ENCODE results near the gene INSIG1. TPM values are rescaled to one million over a fixed set of nuclear protein-coding genes. Genes with fewer than 3 reads are reported as not detected.

INSIG1 gene
- total RNA-seq, 1 donor from 2014 or later: 21.8 TPM

DNA sequence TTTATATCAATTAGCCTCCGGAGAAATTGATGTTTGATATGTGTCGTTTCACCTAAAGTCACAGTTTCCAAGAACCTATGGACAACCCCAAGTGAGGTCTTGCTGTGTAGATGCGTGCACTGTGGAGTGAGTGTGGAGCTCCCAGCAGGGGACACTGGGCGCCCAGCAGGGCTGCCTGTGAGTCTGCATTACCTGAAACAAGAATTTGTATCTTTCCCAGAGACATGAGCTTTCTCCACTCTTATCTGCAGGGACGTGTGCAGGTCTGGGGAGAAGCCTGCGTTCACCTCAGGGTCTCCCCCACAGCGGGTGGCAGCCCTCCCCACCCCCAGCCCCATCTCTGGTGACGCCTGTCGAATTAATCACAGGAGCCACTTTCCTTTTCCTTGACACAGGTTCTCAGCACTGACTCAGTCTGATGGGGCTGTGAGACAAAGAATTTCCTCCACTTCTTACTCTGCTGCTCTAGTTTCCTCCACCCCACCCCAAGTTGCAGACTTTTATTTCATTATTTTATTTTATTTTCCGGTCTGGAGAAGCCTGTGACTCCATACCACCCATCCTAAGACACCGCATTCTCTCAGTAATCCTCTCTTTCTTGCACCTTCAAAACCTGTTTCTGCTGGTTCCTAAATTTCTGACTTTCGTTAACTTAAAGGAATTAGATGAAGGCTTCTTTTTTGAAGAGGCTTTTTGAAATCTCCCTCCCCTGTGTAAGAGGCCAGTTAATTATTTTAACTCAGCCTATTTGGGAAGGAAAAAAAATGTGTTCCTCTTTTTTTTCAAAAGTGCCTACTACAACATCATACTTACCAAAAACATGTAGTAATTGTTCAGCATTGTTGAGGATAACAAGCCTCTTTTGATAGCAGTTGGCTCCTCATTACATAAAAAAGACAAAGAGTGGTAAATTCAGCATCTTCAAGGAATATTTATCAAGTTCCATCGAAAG lies 17.0 kb upstream of the INSIG1 start:
- no peaks in the 10 kb centered on the region for H3K9me3 Mint-ChIP-seq (ENCODE audit: unreplicated experiment)
- no peak for DNase-seq (ENCODE audit: extremely low spot score, unreplicated experiment)

GRCh38 chr7:155281398-155281969 lies 16.2 kb upstream of the INSIG1 start:
- peaks cover 2% of the 10 kb centered on the region for H3K36me3 Mint-ChIP-seq (ENCODE audit: unreplicated experiment)

More for the DNA sequence above, 17.0 kb upstream of the INSIG1 start:
- H3K27me3 Mint-ChIP-seq (ENCODE audit: unreplicated experiment): peaks cover 66% of the 10 kb centered on the region
- no peak overlapping the region for H3K27ac Mint-ChIP-seq (ENCODE audit: unreplicated experiment)
- H3K4me1 Mint-ChIP-seq (ENCODE audit: unreplicated experiment): no peaks in the 10 kb centered on the region
- H3K4me3 Mint-ChIP-seq (ENCODE audit: unreplicated experiment): no peak overlapping the region
- no peak for TF ChIP-seq CTCF (IDR thresholded peaks at IDR 0.05)
- H3K36me3 Mint-ChIP-seq (ENCODE audit: unreplicated experiment): peaks cover 2% of the 10 kb centered on the region

DNA sequence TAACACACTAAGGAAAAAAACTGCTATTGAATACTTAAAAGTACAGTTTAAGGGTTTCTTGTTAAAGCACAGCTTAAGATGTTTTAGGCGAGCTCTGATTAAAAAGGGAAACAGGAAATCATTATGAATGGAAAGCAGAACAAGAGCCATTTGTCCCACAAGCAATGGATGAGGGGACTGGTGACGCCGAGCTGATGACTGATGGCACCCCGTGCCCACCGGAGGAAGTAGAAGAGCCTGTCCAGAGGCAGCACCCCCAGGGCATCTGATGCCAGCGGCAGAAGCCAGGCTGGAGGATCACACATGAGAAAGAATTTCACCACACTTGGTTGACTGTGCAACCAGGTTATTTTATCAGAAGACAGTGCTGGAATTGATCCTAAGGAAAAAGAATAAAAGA lies 15.0 kb upstream of the INSIG1 start:
- Mint-ChIP-seq H3K4me3 (ENCODE audit: unreplicated experiment) (no peak overlapping the region), H3K9me3 (ENCODE audit: unreplicated experiment) (no peaks in the 10 kb centered on the region), H3K4me1 (ENCODE audit: unreplicated experiment) (no peaks in the 10 kb centered on the region), H3K27me3 (ENCODE audit: unreplicated experiment) (peaks cover 65% of the 10 kb centered on the region), H3K27ac (ENCODE audit: unreplicated experiment) (no peak overlapping the region), H3K36me3 (ENCODE audit: unreplicated experiment) (peaks cover 2% of the 10 kb centered on the region)
- no peak for DNase-seq (ENCODE audit: extremely low spot score, unreplicated experiment)
- no peak for TF ChIP-seq CTCF (IDR thresholded peaks at IDR 0.05)

More at GRCh38 chr7:155281398-155281969, 16.2 kb upstream of the INSIG1 start:
- Mint-ChIP-seq H3K27ac (ENCODE audit: unreplicated experiment) (no peak overlapping the region), H3K4me3 (ENCODE audit: unreplicated experiment) (no peak overlapping the region), H3K4me1 (ENCODE audit: unreplicated experiment) (no peaks in the 10 kb centered on the region), H3K9me3 (ENCODE audit: unreplicated experiment) (no peaks in the 10 kb centered on the region), H3K27me3 (ENCODE audit: unreplicated experiment) (peaks cover 65% of the 10 kb centered on the region)
- no peak for DNase-seq (ENCODE audit: extremely low spot score, unreplicated experiment)
- TF ChIP-seq CTCF (IDR thresholded peaks at IDR 0.05): no peak

DNA sequence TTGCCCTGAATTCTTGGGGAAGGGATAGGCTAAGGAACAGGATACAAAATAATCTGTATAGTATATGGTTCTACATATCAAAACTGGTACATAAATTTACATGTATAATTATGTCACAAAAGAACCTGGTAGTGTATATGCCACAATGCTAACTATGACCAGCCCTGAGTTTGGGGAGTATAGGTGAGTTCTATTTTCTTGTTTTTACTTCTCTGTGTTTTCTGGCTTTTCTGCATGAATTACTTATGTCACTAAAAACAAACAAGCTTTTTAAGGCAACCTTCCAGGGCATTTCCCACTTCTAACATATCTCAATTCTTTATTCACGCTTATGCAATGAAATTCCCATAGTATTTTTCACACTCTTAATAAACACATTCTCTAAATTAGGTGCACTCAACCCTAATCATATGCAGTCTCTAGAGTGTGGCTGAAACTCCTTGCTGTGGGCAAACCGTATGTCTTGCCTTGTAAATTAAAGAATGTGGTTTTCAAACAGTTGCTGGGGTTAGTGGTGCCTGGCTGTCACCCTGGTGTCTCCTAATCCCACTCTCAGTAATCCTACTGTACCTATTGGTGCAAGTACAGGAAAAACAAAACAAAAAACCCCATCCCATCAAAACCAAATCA lies 14.0 kb upstream of the INSIG1 start:
- Mint-ChIP-seq H3K27me3 (ENCODE audit: unreplicated experiment) (peaks cover 55% of the 10 kb centered on the region), H3K4me1 (ENCODE audit: unreplicated experiment) (no peaks in the 10 kb centered on the region), H3K36me3 (ENCODE audit: unreplicated experiment) (peaks cover 2% of the 10 kb centered on the region), H3K4me3 (ENCODE audit: unreplicated experiment) (no peak overlapping the region), H3K27ac (ENCODE audit: unreplicated experiment) (no peak overlapping the region), H3K9me3 (ENCODE audit: unreplicated experiment) (no peaks in the 10 kb centered on the region)
- TF ChIP-seq CTCF (IDR thresholded peaks at IDR 0.05): no peak
- DNase-seq (ENCODE audit: extremely low spot score, unreplicated experiment): no peak
